ENCODE measurements around the gene DPF3. TPM values are rescaled to one million over a fixed set of nuclear protein-coding genes. Genes with fewer than 3 reads are reported as not detected.

Gene DPF3
- total RNA-seq, 3 donors from 2014 or later (not counting 1 experiment from before 2014, with no cell fraction given): 1.4 to 1.8 (median 1.4) TPM

GRCh38 chr14:72898448-72898847 is 4.5 kb upstream of the DPF3 start:
- no peak overlapping the region for H3K27ac ChIP-seq (ENCODE audit: low read length)
- H3K27ac Mint-ChIP-seq: no peak overlapping the region
- no peaks in the 10 kb centered on the region for H3K9me3 Mint-ChIP-seq
- 63% methylated on average over 3 of the region's 3 CpGs for WGBS (ENCODE audit: insufficient coverage)
- H3K27me3 ChIP-seq (ENCODE audit: control insufficient read depth, insufficient read depth, low read length): peaks cover 23% of the 10 kb centered on the region
- no peaks in the 10 kb centered on the region for H3K36me3 Mint-ChIP-seq
- TF ChIP-seq, protein P1, sequence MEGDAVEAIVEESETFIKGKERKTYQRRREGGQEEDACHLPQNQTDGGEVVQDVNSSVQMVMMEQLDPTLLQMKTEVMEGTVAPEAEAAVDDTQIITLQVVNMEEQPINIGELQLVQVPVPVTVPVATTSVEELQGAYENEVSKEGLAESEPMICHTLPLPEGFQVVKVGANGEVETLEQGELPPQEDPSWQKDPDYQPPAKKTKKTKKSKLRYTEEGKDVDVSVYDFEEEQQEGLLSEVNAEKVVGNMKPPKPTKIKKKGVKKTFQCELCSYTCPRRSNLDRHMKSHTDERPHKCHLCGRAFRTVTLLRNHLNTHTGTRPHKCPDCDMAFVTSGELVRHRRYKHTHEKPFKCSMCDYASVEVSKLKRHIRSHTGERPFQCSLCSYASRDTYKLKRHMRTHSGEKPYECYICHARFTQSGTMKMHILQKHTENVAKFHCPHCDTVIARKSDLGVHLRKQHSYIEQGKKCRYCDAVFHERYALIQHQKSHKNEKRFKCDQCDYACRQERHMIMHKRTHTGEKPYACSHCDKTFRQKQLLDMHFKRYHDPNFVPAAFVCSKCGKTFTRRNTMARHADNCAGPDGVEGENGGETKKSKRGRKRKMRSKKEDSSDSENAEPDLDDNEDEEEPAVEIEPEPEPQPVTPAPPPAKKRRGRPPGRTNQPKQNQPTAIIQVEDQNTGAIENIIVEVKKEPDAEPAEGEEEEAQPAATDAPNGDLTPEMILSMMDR (IDR thresholded peaks at IDR 0.05): no peak
- ATAC-seq: no peak
- intact Hi-C loops (cut with micrococcal nuclease): no loop called here
- H3K27me3 Mint-ChIP-seq (ENCODE audit: low read depth in 2 of 2): peaks cover 56 to 64% of the 10 kb centered on the region in 2 donors
- no peak for DNase-seq
- no peak overlapping the region for H3K4me3 ChIP-seq (ENCODE audit: low read length)
- peaks cover 15% of the 10 kb centered on the region in 2 donors for H3K4me1 Mint-ChIP-seq
- peaks cover 12% of the 10 kb centered on the region for H3K4me1 ChIP-seq (ENCODE audit: control insufficient read depth, insufficient read depth, low read length)
- H3K4me3 Mint-ChIP-seq: no peak overlapping the region
- H3K9me3 ChIP-seq (ENCODE audit: control insufficient read depth, insufficient read depth, low read length): no peaks in the 10 kb centered on the region
- H3K36me3 ChIP-seq (ENCODE audit: control insufficient read depth, insufficient read depth, low read length): no peaks in the 10 kb centered on the region

DNA sequence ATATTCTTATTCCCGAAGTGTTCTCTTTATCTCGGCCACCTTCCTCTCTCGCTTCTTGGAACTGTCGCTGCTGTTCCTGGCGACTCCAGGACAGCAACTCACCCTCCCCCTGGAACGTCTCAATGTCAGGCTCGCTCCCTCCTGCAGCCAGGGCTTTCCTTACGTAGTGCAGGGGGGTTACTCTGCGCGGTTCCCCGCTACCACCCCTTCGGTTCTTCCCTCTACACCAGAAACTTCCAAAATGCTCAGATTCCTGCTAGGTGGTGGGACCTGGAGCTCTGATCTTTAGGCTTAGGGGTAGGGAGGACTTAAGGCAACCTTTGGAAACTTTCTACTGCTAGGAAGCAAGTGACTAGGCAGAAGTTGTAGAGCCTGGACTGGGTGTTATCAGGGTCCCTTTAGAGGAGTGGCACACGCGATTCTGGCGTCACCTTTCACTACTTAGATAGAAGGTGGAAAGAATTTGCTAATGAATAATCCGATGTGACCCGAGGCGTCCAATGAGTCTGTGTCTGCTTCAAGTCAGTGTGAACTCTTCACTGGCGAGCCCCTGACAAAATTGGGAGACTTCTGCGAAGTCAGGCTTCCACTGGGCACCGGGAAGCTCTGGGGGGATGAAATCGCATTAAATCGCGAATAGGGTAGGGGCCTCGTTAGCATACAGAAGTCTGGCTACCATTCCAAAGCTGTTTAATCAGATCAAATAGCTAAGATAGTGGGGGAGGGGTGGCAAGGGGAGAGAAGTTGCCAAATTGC is 900 bp upstream of the DPF3 start:
- Mint-ChIP-seq H3K36me3 (no peaks in the 10 kb centered on the region), H3K27ac (peak overlapping the region in 1 of 2 donors; percentile 81), H3K9me3 (no peaks in the 10 kb centered on the region), H3K4me1 (peaks cover 26 to 29% of the 10 kb centered on the region in 2 donors), H3K27me3 (ENCODE audit: low read depth in 2 of 2) (peaks cover 51 to 67% of the 10 kb centered on the region in 2 donors), H3K4me3 (peak overlapping the region; percentile 97)
- intact Hi-C loops (cut with micrococcal nuclease): loop anchor here (1.0 to 5.0 kb wide), 3 partner anchors 32 to 302 kb away; partner anchors contain the start of gene DCAF4
- Histone ChIP-seq H3K9me3 (ENCODE audit: control insufficient read depth, insufficient read depth, low read length) (no peaks in the 10 kb centered on the region), H3K27me3 (ENCODE audit: control insufficient read depth, insufficient read depth, low read length) (peaks cover 38% of the 10 kb centered on the region), H3K27ac (ENCODE audit: low read length) (no peak overlapping the region), H3K4me3 (ENCODE audit: low read length) (peak overlapping the region; percentile 65), H3K36me3 (ENCODE audit: control insufficient read depth, insufficient read depth, low read length) (no peaks in the 10 kb centered on the region), H3K4me1 (ENCODE audit: control insufficient read depth, insufficient read depth, low read length) (peaks cover 28% of the 10 kb centered on the region)
- ATAC-seq (no peak), DNase-seq (peak in 1 of 2 donors; percentile 39)
- 10% methylated on average over 23 of the region's 25 CpGs for WGBS (ENCODE audit: insufficient coverage)
- TF ChIP-seq, protein P1 (IDR thresholded peaks at IDR 0.05): no peak

DNA sequence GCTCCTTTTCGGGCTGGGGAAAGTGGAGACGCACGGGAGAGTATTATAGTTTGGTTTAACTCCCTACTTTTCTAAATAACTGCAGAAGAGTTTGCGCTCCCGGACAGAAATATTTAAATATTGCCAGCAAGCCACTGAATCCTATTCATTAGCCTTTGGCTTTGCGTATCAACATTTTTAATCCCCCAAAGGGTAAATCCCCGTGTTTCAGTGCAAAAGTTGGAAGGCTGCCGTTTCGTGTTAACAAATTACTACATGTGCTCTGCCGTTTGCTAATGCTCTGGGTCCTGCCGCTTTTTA is 372 bp upstream of the DPF3 start:
- H3K4me1 ChIP-seq (ENCODE audit: control insufficient read depth, insufficient read depth, low read length): peaks cover 28% of the 10 kb centered on the region
- Mint-ChIP-seq H3K4me1 (peaks cover 26 to 29% of the 10 kb centered on the region in 2 donors), H3K4me3 (peak overlapping the region; percentile 97), H3K9me3 (no peaks in the 10 kb centered on the region), H3K27ac (peak overlapping the region; percentile 81), H3K27me3 (ENCODE audit: low read depth in 2 of 2) (peaks cover 46 to 64% of the 10 kb centered on the region in 2 donors), H3K36me3 (no peaks in the 10 kb centered on the region)
- H3K27ac ChIP-seq (ENCODE audit: low read length): no peak overlapping the region
- TF ChIP-seq, protein P1 (IDR thresholded peaks at IDR 0.05): no peak
- 2% methylated on average over 11 of the region's 11 CpGs for WGBS (ENCODE audit: insufficient coverage)
- DNase-seq: no peak
- no peak for ATAC-seq
- H3K4me3 ChIP-seq (ENCODE audit: low read length): peak overlapping the region; percentile 65
- no peaks in the 10 kb centered on the region for H3K9me3 ChIP-seq (ENCODE audit: control insufficient read depth, insufficient read depth, low read length)
- intact Hi-C loops (cut with micrococcal nuclease): loop anchor here (1.0 to 5.0 kb wide), 3 partner anchors 32 to 302 kb away; partner anchors contain the start of gene DCAF4
- no peaks in the 10 kb centered on the region for H3K36me3 ChIP-seq (ENCODE audit: control insufficient read depth, insufficient read depth, low read length)
- peaks cover 38% of the 10 kb centered on the region for H3K27me3 ChIP-seq (ENCODE audit: control insufficient read depth, insufficient read depth, low read length)
